Peyer's patch (tissue), 4 donors: ENCODE data around the gene ANKS4B.

ENCODE experiments used
- POLR2A ChIP-seq, 2 donors: fragments of 450-650 bp; IDR thresholded peaks; one replicate each; pipeline ENCODE4 v1.5.1; 2017; ENCODE audit warnings: antibody characterized with exemption in 2 of 2, mild to moderate bottlenecking in 2 of 2, moderate library complexity in 2 of 2
- TF ChIP-seq, protein P1 (sequence below), 6 experiments: fragments of 450-650 bp in 4 of 6; fragments of 200-600 bp in 2 of 6; sonication (generic) in 1 of 6; IDR thresholded peaks; one replicate each; pipeline ENCODE4 v1.5.1; 2017 to 2019; ENCODE audit warnings: antibody characterized with exemption in 6 of 6, mild to moderate bottlenecking in 3 of 6, moderate library complexity in 1 of 6

DNA sequence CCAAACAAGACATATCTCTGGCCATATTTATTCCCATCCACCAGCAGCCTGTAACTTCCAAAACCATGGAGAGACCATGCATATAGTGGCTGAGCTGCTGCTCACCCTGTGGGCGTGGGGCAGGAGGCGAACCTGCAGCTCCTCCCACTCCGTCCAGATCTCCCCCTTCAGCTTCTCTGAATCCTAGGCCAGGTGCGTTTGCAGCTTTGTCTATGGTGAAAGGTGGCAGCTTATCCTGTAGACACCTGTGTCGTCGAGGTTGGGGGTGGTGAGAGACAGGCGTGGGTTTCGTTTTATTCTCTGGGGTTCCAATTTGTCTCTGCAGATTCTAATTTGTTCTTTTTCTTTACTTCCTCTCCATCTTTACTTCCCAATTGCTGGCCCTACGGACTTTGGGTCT, 9.7 kb upstream of the ANKS4B start:
- TF ChIP-seq, protein P1, sequence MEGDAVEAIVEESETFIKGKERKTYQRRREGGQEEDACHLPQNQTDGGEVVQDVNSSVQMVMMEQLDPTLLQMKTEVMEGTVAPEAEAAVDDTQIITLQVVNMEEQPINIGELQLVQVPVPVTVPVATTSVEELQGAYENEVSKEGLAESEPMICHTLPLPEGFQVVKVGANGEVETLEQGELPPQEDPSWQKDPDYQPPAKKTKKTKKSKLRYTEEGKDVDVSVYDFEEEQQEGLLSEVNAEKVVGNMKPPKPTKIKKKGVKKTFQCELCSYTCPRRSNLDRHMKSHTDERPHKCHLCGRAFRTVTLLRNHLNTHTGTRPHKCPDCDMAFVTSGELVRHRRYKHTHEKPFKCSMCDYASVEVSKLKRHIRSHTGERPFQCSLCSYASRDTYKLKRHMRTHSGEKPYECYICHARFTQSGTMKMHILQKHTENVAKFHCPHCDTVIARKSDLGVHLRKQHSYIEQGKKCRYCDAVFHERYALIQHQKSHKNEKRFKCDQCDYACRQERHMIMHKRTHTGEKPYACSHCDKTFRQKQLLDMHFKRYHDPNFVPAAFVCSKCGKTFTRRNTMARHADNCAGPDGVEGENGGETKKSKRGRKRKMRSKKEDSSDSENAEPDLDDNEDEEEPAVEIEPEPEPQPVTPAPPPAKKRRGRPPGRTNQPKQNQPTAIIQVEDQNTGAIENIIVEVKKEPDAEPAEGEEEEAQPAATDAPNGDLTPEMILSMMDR (IDR thresholded peaks at IDR 0.05): no peak
- TF ChIP-seq POLR2A (IDR thresholded peaks at IDR 0.05): no peak
